SK-N-SH treated with all-trans-retinoic acid at 6 μM for 48 hours (cell line): ENCODE data around the gene TSPAN18.

Source experiments
- ATAC-seq: fragments of 200-7000 bp; cut with Tn5 transposase; 3 replicates; pipeline ENCODE4 v1.9.1; 2020; ENCODE audit warnings: mild to moderate bottlenecking, moderate library complexity
- ARNTL ChIP-seq: fragments of 450-650 bp; formaldehyde crosslinking; IDR thresholded peaks from 2 replicates; pipeline ENCODE4 v1.5.0; 2020; ENCODE audit warnings: low read depth, mild to moderate bottlenecking, moderate library complexity, borderline replicate concordance
- BACH2 ChIP-seq: fragments of 250-450 bp; sonication (Bioruptor Pico); IDR thresholded peaks from 2 replicates; pipeline ENCODE4 v1.9.0; 2021; ENCODE audit warnings: mild to moderate bottlenecking, borderline replicate concordance
- CSDC2 ChIP-seq: fragments of 250-450 bp; sonication (Bioruptor Pico); IDR thresholded peaks from 2 replicates; pipeline ENCODE4 v1.5.0; 2020; ENCODE audit warnings: mild to moderate bottlenecking, moderate library complexity
- ESRRG ChIP-seq: fragments of 250-450 bp; sonication (Bioruptor Pico); IDR thresholded peaks from 2 replicates; pipeline ENCODE4 v1.6.1; 2021; ENCODE audit warnings: mild to moderate bottlenecking
- GLIS3 ChIP-seq: fragments of 250-450 bp; sonication (Bioruptor Pico); IDR thresholded peaks from 2 replicates; pipeline ENCODE4 v1.5.0; 2020; ENCODE audit warnings: mild to moderate bottlenecking, moderate library complexity
- ISL1 ChIP-seq: fragments of 250-450 bp; sonication (Bioruptor Pico); IDR thresholded peaks from 2 replicates; pipeline ENCODE4 v2.1.2; 2022; ENCODE audit warnings: mild to moderate bottlenecking, moderate library complexity
- OSR1 ChIP-seq: fragments of 250-450 bp; sonication (Bioruptor Pico); IDR thresholded peaks from 2 replicates; pipeline ENCODE4 v1.8.0; 2022; ENCODE audit warnings: moderate library complexity, mild to moderate bottlenecking, inconsistent platforms
- PPARA ChIP-seq: fragments of 250-450 bp; sonication (Bioruptor Pico); IDR thresholded peaks from 2 replicates; pipeline ENCODE4 v1.5.0; 2020; ENCODE audit warnings: mild to moderate bottlenecking, borderline replicate concordance
- RARB ChIP-seq: fragments of 250-450 bp; sonication (Bioruptor Pico); IDR thresholded peaks from 2 replicates; pipeline ENCODE4 v1.8.0; 2021; ENCODE audit warnings: mild to moderate bottlenecking, moderate library complexity
- SNAI2 ChIP-seq: fragments of 250-450 bp; sonication (Bioruptor Pico); IDR thresholded peaks from 2 replicates; pipeline ENCODE4 v1.5.0; 2020; ENCODE audit warnings: mild to moderate bottlenecking, moderate library complexity
- TCF4 ChIP-seq: fragments of 250-450 bp; sonication (Bioruptor Pico); IDR thresholded peaks from 2 replicates; pipeline ENCODE4 v1.8.0; 2021; ENCODE audit warnings: mild to moderate bottlenecking, moderate library complexity, borderline replicate concordance
- ZC3H10 ChIP-seq: fragments of 250-450 bp; sonication (Bioruptor Pico); IDR thresholded peaks from 2 replicates; pipeline ENCODE4 v1.5.1; 2021; ENCODE audit warnings: mild to moderate bottlenecking, moderate library complexity
- ZFP3 ChIP-seq: fragments of 250-450 bp; sonication (Bioruptor Pico); IDR thresholded peaks from 2 replicates; pipeline ENCODE4 v1.5.0; 2020; ENCODE audit warnings: mild to moderate bottlenecking, moderate library complexity
- ZFP30 ChIP-seq: fragments of 450-650 bp; formaldehyde crosslinking; IDR thresholded peaks from 2 replicates; pipeline ENCODE4 v1.5.0; 2022; ENCODE audit warnings: mild to moderate bottlenecking, moderate library complexity
- ZNF565 ChIP-seq: fragments of 450-650 bp; formaldehyde crosslinking; conservative IDR thresholded peaks from 2 replicates; pipeline ENCODE4 v1.5.0; 2020; ENCODE audit warnings: low read depth, mild to moderate bottlenecking, moderate library complexity
- ZNF70 ChIP-seq: fragments of 450-650 bp; formaldehyde crosslinking; IDR thresholded peaks from 2 replicates; pipeline ENCODE4 v1.5.0; 2020; ENCODE audit warnings: mild to moderate bottlenecking, moderate library complexity
- ZNF8 ChIP-seq: fragments of 450-650 bp; formaldehyde crosslinking; IDR thresholded peaks from 2 replicates; pipeline ENCODE4 v1.5.0; 2020; ENCODE audit warnings: mild to moderate bottlenecking, moderate library complexity
- TF ChIP-seq, protein P1 (sequence below): fragments of 250-450 bp; sonication (Bioruptor Pico); IDR thresholded peaks from 2 replicates; pipeline ENCODE4 v1.5.1; 2020; ENCODE audit warnings: low read depth, mild to moderate bottlenecking, moderate library complexity
- TF ChIP-seq, protein P2 (sequence below): fragments of 250-450 bp; sonication (Bioruptor Pico); IDR thresholded peaks from 2 replicates; pipeline ENCODE4 v1.5.0; 2020; ENCODE audit warnings: mild to moderate bottlenecking, moderate library complexity
- TF ChIP-seq, protein P3 (sequence below): fragments of 250-450 bp; sonication (Bioruptor Pico); IDR thresholded peaks from 2 replicates; pipeline ENCODE4 v1.5.1; 2021; ENCODE audit warnings: mild to moderate bottlenecking, moderate library complexity
- TF ChIP-seq, protein P4 (sequence below): fragments of 250-450 bp; sonication (Bioruptor Pico); IDR thresholded peaks from 2 replicates; pipeline ENCODE4 v1.8.0; 2020; ENCODE audit warnings: mild to moderate bottlenecking, moderate library complexity, borderline replicate concordance

The TSPAN18 gene

DNA sequence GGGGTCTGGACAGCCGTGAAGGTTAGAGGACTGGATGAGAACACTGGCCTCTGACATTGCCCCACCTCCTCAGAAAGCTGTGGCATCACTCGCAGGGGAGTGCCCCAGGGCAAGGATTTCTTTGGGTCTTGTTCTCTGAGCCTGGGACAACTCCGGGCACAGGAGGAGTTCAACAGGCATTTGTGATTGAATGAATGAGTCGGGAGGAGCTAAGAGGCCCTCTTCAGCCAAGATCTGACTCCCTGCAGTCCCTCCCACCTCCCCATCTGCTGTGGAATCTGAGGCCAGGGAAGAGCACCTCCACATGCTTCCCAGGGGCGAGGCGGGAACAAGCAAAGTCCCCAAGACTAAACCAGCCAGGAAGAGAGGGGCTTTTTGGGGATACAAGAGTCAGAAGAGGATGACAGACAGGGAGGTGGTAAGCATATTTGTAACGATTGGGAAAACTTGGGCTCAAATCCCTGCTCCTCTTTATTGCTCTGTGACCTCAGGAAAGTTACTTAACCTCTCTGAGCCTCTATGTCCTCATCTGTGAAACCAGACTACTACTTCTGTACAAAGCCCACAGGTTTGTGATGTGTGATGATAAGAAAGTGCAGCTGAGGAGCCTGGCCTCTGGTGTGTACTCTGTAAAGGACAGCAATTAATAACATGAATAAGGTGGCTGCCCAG, 217.6 kb downstream of the TSPAN18 start:
- ATAC-seq = no peak
- TF ChIP-seq ZFP30 (CRISPR knock-in tag) (no peak), RARB (CRISPR knock-in tag) (no peak), CSDC2 (CRISPR knock-in tag) (no peak), BACH2 (no peak), OSR1 (CRISPR knock-in tag) (no peak), ARNTL (CRISPR knock-in tag) (no peak), ZNF565 (CRISPR knock-in tag) (no peak), ZNF70 (CRISPR knock-in tag) (no peak), TCF4 (CRISPR knock-in tag) (no peak), PPARA (CRISPR knock-in tag) (no peak), ZFP3 (CRISPR knock-in tag) (no peak), ZC3H10 (CRISPR knock-in tag) (no peak), SNAI2 (CRISPR knock-in tag) (no peak)
- TF ChIP-seq, protein P1, sequence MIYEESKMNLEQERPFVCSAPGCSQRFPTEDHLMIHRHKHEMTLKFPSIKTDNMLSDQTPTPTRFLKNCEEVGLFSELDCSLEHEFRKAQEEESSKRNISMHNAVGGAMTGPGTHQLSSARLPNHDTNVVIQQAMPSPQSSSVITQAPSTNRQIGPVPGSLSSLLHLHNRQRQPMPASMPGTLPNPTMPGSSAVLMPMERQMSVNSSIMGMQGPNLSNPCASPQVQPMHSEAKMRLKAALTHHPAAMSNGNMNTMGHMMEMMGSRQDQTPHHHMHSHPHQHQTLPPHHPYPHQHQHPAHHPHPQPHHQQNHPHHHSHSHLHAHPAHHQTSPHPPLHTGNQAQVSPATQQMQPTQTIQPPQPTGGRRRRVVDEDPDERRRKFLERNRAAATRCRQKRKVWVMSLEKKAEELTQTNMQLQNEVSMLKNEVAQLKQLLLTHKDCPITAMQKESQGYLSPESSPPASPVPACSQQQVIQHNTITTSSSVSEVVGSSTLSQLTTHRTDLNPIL (CRISPR knock-in tag) = no peak
- TF ChIP-seq, all 23 proteins: peak for 0

DNA sequence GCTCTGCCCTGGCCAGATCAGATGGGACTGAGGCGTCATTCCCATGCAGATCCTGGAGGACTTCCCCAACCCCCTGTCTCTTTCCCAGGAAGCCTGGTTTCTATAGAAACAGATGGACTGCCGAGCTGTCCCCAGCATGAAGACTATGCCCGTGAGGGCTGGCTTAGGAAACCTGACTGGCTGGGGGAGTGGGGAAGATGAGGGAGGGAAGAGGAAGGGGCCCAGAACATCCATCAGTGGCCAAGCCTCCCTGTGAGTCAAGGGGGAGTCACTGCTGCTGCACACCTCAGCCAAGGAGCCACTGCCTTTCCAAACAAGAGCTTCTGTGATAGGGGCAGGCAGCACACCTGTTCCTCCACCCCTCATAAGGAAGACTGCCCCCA, 218.1 kb downstream of the TSPAN18 start:
- ATAC-seq = no peak
- TF ChIP-seq ZNF8 (CRISPR knock-in tag) = no peak
- TF ChIP-seq, protein P2, sequence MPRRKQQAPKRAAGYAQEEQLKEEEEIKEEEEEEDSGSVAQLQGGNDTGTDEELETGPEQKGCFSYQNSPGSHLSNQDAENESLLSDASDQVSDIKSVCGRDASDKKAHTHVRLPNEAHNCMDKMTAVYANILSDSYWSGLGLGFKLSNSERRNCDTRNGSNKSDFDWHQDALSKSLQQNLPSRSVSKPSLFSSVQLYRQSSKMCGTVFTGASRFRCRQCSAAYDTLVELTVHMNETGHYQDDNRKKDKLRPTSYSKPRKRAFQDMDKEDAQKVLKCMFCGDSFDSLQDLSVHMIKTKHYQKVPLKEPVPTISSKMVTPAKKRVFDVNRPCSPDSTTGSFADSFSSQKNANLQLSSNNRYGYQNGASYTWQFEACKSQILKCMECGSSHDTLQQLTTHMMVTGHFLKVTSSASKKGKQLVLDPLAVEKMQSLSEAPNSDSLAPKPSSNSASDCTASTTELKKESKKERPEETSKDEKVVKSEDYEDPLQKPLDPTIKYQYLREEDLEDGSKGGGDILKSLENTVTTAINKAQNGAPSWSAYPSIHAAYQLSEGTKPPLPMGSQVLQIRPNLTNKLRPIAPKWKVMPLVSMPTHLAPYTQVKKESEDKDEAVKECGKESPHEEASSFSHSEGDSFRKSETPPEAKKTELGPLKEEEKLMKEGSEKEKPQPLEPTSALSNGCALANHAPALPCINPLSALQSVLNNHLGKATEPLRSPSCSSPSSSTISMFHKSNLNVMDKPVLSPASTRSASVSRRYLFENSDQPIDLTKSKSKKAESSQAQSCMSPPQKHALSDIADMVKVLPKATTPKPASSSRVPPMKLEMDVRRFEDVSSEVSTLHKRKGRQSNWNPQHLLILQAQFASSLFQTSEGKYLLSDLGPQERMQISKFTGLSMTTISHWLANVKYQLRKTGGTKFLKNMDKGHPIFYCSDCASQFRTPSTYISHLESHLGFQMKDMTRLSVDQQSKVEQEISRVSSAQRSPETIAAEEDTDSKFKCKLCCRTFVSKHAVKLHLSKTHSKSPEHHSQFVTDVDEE (CRISPR knock-in tag) = no peak
- TF ChIP-seq, protein P3, sequence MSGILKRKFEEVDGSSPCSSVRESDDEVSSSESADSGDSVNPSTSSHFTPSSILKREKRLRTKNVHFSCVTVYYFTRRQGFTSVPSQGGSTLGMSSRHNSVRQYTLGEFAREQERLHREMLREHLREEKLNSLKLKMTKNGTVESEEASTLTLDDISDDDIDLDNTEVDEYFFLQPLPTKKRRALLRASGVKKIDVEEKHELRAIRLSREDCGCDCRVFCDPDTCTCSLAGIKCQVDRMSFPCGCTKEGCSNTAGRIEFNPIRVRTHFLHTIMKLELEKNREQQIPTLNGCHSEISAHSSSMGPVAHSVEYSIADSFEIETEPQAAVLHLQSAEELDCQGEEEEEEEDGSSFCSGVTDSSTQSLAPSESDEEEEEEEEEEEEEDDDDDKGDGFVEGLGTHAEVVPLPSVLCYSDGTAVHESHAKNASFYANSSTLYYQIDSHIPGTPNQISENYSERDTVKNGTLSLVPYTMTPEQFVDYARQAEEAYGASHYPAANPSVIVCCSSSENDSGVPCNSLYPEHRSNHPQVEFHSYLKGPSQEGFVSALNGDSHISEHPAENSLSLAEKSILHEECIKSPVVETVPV (CRISPR knock-in tag) = no peak
- no peak for TF ChIP-seq ESRRG
- TF ChIP-seq ISL1 (CRISPR knock-in tag) = no peak
- TF ChIP-seq ZNF70 (CRISPR knock-in tag) = no peak
- TF ChIP-seq GLIS3 (CRISPR knock-in tag) = no peak
- TF ChIP-seq ARNTL (CRISPR knock-in tag) = no peak

DNA sequence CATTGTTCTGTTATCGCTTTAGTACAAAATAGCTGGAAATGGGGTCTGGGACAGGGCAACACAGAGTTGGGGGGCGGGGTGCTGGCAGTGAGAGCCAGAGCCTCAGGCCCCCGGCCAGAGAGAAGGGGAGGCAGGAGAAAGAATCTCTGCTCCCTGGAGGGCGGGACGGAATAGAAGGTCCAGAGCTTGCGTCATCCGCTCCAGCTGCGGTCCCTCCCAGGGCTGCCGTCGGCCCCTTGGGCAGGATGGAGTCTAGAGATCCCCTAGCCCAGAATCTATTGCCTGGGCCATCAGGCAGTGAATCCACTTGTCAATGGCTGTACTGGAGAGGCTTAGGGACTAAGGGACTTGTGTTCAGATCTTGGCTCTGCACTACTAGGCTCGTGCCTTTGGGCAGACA, 218.9 kb downstream of the TSPAN18 start:
- TF ChIP-seq OSR1 (CRISPR knock-in tag) (no peak), ZC3H10 (CRISPR knock-in tag) (no peak), RARB (CRISPR knock-in tag) (no peak), BACH2 (no peak)
- TF ChIP-seq, protein P4, sequence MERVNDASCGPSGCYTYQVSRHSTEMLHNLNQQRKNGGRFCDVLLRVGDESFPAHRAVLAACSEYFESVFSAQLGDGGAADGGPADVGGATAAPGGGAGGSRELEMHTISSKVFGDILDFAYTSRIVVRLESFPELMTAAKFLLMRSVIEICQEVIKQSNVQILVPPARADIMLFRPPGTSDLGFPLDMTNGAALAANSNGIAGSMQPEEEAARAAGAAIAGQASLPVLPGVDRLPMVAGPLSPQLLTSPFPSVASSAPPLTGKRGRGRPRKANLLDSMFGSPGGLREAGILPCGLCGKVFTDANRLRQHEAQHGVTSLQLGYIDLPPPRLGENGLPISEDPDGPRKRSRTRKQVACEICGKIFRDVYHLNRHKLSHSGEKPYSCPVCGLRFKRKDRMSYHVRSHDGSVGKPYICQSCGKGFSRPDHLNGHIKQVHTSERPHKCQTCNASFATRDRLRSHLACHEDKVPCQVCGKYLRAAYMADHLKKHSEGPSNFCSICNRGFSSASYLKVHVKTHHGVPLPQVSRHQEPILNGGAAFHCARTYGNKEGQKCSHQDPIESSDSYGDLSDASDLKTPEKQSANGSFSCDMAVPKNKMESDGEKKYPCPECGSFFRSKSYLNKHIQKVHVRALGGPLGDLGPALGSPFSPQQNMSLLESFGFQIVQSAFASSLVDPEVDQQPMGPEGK (CRISPR knock-in tag) = no peak
- ATAC-seq = no peak

DNA sequence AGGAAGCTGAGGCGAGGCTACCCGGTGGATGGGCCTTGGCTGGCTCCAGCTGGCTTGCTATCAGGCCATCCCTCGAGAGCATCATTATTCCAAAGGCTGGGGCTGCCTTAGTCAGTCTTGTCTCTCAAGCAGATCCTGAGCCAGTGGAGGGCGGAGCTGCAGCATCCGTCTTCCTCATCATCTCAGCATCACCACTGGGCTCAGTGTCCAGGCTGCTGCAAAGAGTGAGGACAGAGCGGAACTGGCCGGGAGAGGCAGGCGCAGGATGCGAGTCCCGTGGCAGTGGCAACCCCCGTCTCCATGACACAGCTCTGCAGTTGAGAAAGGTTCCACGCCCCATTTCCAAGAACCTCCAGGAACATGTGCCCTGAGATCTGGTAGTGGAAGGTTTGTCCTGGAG, 219.5 kb downstream of the TSPAN18 start:
- ATAC-seq = no peak
- TF ChIP-seq RARB (CRISPR knock-in tag) (no peak), GLIS3 (CRISPR knock-in tag) (no peak), OSR1 (CRISPR knock-in tag) (no peak), ZC3H10 (CRISPR knock-in tag) (no peak), TCF4 (CRISPR knock-in tag) (no peak), ZFP30 (CRISPR knock-in tag) (no peak), ESRRG (no peak), BACH2 (no peak), SNAI2 (CRISPR knock-in tag) (no peak), ZNF70 (CRISPR knock-in tag) (no peak), ZFP3 (CRISPR knock-in tag) (no peak), ARNTL (CRISPR knock-in tag) (no peak)
- TF ChIP-seq, protein P1 (CRISPR knock-in tag) = no peak
- TF ChIP-seq, protein P4 (CRISPR knock-in tag) = no peak
- TF ChIP-seq, all 23 proteins: peak for 0
